GM12892 (cell line): ENCODE results near the gene FAU.
A peak's percentile ranks its signal among the peaks of the same experiment; 100 is the strongest.

Experiments
- DNase-seq: peaks from one replicate; pipeline ENCODE4 v3.0.0; 2011; ENCODE audit not compliant: insufficient read length
- FAIRE-seq: peaks from 2 replicates; lab custom pipeline; 2011; peaks lifted over from hg19 to GRCh38; lab: Jason Lieb, UNC
- POLR2A ChIP-seq: IDR thresholded peaks from 2 replicates; pipeline ENCODE4 v1.6.1; 2011; ENCODE audit warnings: low read depth, low read length, control low read depth
- POLR2AphosphoS5 ChIP-seq: IDR thresholded peaks from 2 replicates; pipeline ENCODE4 v1.6.1; 2011; ENCODE audit warnings: low read depth, low read length, control low read depth
- TAF1 ChIP-seq: IDR thresholded peaks from 2 replicates; pipeline ENCODE4 v1.6.1; 2011; ENCODE audit warnings: low read depth, mild to moderate bottlenecking, control low read depth, low read length, borderline replicate concordance

The FAU gene

GRCh38 chr11:65095427-65095826 lies 26.5 kb downstream of the FAU start:
- DNase-seq (no peak), FAIRE-seq (no peak)
- TF ChIP-seq TAF1 (no peak), POLR2A (no peak), POLR2AphosphoS5 (no peak)

GRCh38 chr11:65090628-65091027 lies 31.3 kb downstream of the FAU start:
- DNase-seq (no peak), FAIRE-seq (no peak)
- TF ChIP-seq TAF1 = no peak
- TF ChIP-seq POLR2A = 0 out of 2 replicates have a peak, but pooled peaks have one; percentile 34
- TF ChIP-seq POLR2AphosphoS5 = peak; percentile 28; the same call in 1 of the 2 replicates

GRCh38 chr11:65089621-65090020 lies 32.3 kb downstream of the FAU start:
- DNase-seq (no peak), FAIRE-seq (no peak)
- no peak for TF ChIP-seq POLR2AphosphoS5
- no peak for TF ChIP-seq POLR2A
- no peak for TF ChIP-seq TAF1

GRCh38 chr11:65087827-65088226 lies 34.1 kb downstream of the FAU start:
- DNase-seq = no peak
- no peak for TF ChIP-seq POLR2AphosphoS5
- no peak for TF ChIP-seq POLR2A
- no peak for TF ChIP-seq TAF1
- no peak for FAIRE-seq

GRCh38 chr11:65087216-65087615 lies 34.7 kb downstream of the FAU start:
- FAIRE-seq (no peak), DNase-seq (no peak)
- TF ChIP-seq POLR2AphosphoS5 = no peak
- TF ChIP-seq TAF1 = no peak
- TF ChIP-seq POLR2A = no peak

- TF ChIP-seq POLR2AphosphoS5 = no peak
- TF ChIP-seq POLR2A = no peak
- TF ChIP-seq TAF1 = no peak
- no peak for FAIRE-seq
- DNase-seq = no peak
Observed at GRCh38 chr11:65086809-65087208, 35.1 kb downstream of the FAU start.

- FAIRE-seq (no peak), DNase-seq (no peak)
- no peak for TF ChIP-seq POLR2AphosphoS5
Observed at GRCh38 chr11:65085446-65085845, 36.5 kb downstream of the FAU start.

- FAIRE-seq = peak; percentile 21
- DNase-seq = no peak
- TF ChIP-seq POLR2AphosphoS5 (no peak), TAF1 (no peak), POLR2A (no peak)
Observed at GRCh38 chr11:65084598-65085375, 37.1 kb downstream of the FAU start.

GRCh38 chr11:65083834-65084597 lies 37.9 kb downstream of the FAU start, which contains the start of the genes CDCA5 and ZFPL1:
Gene CDCA5, minus strand, starts transcription at chr11:65084040. Its CDS starts 62 bp downstream, at chr11:65083978.
Gene ZFPL1, plus strand, starts transcription at chr11:65084222. Its CDS starts 477 bp downstream, at chr11:65084699.
- peak; percentile 82 for TF ChIP-seq POLR2A
- peak; percentile 75 for TF ChIP-seq POLR2AphosphoS5
- peak; percentile 52; the same call in 1 of the 2 replicates for TF ChIP-seq TAF1
- peak; percentile 99 for DNase-seq
- FAIRE-seq = peak; percentile 100

GRCh38 chr11:65083134-65083833 lies 38.6 kb downstream of the FAU start:
- FAIRE-seq (peak; percentile 73), DNase-seq (no peak)
- TF ChIP-seq POLR2A (no peak), TAF1 (no peak), POLR2AphosphoS5 (no peak)

GRCh38 chr11:65078786-65079342 lies 43.1 kb downstream of the FAU start:
- DNase-seq (no peak), FAIRE-seq (no peak)
- TF ChIP-seq POLR2A = no peak
- TF ChIP-seq TAF1 = no peak
- 0 out of 2 replicates have a peak, but pooled peaks have one; percentile 21 for TF ChIP-seq POLR2AphosphoS5
